ENCODE results near the gene CHAF1A.

The CHAF1A gene

GRCh38 chr19:4442819-4443146 is 40.3 kb downstream of the CHAF1A start:
- no peak for DNase-seq

DNA sequence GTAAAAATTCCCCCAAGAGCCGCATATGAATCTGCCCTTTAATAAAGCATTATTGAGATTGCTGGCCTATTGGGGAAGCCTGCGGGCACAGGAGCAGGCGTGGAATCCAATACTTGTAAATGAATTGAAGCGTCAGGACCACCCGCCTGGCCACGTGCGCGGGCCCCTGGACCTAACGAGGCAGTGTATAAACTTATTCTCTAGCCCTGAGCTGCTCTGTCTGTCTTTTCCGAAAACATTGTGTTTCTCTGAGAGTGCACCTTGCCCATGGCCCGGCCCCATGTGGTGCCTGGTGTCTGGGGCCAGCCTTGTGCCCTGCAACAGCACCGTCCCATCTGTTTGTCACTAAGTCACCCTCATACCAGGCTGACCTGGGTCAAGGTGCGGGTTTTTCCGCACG is 40.7 kb downstream of the CHAF1A start:
- DNase-seq, result no peak

GRCh38 chr19:4443966-4444764 is 41.7 kb downstream of the CHAF1A start:
- no peak for DNase-seq

DNA sequence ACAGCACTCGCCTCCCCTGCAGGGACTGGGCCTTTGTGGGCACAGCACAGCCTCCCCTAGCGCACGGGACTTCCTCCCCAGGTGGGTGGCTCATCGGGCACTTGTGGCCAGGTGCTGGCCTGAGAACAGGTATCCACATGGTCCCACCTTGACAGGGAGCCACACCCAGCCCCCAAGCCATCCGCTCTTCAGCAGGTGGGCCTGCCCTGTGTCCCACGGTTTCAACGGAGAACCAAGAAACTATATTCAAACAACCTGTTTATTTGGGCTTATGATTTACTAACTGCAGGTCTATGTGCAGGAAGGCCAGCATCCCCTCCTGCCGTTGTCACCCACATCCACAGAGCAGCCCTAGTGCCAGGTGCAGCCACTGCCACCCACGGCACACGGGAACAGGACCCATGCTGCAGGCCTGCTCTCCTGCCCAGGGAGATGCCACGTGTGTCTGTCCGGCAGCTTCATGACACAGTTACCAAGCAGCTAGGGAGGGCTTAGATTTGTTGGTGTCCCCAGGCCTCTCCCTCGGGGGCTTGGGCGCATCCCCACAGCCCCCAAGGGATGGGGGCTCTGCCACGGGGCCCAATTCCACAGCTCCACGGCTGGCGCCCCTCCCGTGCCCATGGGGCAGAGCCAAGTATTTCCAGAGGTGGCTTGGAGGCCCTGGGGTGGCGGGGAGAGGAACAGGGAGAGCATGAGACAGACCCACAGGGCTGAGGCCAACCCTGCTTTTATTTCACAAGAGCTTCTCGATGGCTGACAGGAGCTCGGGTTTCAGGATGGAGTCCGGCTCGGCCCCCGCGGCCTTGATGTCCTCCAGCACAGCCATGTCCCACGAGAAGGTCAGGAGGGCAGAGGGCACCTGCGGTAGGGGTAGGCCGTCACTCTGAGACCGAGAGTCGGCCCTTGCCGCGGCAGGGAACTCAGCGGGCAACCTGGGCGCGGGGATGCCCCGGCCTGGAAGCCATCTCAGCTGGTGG is 42.6 kb downstream of the CHAF1A start:
- DNase-seq, result no peak

DNA sequence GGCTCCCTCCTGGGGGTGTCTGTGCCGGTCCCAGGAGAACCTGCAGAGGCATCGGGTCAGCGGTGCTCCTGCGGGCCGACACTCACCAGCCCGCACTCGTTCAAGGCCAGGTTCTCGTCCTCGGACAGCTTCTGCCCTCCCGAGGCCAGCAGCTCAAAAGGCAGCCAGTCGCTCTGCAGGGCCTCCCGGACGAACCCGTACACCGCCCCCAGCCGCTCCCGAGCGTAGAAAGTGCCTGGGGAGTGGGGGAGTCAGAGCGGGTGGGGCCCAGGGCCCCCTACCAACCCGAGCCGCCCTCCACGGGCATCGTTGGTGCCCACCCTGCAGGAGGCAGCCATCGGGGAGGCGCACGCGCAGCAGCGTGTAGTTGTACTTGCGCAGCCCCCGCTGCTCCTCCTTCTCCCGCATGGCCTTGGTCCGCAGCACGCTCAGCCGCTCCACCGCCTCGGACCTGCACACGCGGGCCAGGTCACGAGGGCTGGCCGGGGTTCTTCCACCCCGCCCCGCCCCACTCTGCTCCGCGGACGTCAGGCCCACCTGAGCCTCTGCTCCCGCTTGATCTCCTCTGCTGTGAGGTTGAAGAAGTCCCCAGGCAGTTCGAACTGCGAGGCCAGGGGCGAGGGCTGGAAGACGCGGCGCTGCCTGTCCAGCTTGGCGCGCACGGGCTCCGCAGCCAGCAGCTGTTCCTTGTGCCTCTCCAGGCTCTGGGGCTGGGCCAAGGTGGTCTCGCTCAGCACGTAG is 43.7 kb downstream of the CHAF1A start:
- DNase-seq, result no peak

- no peak for DNase-seq
Observed at GRCh38 chr19:4446704-4447200, 44.3 kb downstream of the CHAF1A start.

- no peak for DNase-seq
Observed at GRCh38 chr19:4447327-4448146, 45.1 kb downstream of the CHAF1A start.

DNA sequence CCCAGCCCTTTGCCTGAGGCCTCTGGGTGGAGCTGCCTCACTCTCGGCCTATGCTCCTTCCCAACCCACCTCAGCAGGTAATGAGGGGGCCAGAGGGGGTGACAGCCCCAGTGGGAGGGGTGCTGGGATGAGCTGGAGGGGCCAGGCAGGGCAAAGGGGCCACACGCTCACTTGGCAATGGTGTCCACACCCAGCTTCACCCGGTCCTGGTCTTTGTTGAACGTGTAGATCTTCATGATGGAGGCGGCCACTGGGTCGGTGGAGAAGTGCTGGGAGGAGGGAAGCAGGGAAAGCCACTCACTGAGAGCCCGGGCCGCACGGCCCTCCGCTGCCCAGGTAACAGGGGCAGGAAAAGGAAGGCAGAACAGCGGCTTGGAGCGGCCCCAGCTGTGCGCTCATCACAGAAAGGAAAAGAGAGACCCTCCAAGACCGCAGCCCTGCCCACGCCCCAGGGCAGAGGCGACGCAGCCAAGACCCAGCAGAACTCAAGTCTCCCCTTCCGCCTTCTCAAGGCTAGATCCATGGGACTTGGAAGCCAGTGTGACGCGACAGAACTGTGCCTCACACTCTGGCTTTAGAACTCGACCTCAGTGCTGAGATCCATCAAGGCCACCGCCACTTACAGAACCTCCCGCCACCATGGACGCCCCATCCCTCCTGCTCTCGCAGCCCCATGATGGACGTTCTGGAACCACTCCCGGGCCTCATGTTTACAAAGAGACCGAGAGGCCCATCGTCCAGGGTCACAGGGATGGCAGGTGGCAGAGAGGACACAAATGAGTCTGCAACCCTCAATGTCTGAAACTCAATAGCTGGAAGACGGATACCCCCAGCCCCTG is 45.9 kb downstream of the CHAF1A start:
- DNase-seq, result no peak

- no peak for DNase-seq
Observed at GRCh38 chr19:4449022-4449638, 46.7 kb downstream of the CHAF1A start.

- DNase-seq, result no peak
Observed at GRCh38 chr19:4449639-4450028, 47.2 kb downstream of the CHAF1A start.

DNA sequence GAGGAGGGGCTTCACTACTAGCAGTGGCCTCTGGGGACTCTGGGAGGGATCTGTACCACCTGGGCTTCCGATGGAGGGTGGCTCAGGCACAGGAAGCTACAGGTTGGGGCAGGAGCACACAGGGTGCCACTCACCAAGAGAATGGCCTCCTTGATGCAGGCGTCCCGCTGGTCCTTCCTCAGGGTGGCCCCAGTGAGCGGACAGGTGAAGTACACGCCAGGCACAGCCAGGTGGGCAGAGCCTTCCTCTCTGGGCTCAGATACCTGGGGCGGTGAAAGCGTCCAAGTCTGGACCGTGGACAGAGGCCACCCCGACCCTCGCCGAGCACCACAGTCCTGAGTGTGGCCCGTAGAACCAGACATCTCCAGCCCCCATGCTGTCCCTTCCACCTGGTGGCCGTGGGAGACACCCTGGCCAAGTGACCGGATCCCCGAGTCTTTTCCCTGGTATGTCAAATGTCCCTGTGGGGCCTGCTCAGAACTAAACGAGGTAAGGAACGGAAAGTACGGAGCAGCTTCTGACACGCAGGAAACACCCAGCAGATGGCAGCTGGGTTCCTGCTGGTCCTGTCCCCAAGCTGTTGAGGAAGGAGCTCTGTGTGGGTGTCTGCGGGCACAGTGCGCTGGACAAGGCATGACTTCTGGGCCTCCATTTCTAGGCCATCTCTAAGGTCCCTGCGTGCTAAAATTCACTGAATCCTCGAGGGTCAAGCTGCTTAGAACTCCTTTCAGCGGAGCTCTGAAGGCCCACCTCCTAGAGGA is 50.0 kb downstream of the CHAF1A start:
- DNase-seq, result no peak

DNA sequence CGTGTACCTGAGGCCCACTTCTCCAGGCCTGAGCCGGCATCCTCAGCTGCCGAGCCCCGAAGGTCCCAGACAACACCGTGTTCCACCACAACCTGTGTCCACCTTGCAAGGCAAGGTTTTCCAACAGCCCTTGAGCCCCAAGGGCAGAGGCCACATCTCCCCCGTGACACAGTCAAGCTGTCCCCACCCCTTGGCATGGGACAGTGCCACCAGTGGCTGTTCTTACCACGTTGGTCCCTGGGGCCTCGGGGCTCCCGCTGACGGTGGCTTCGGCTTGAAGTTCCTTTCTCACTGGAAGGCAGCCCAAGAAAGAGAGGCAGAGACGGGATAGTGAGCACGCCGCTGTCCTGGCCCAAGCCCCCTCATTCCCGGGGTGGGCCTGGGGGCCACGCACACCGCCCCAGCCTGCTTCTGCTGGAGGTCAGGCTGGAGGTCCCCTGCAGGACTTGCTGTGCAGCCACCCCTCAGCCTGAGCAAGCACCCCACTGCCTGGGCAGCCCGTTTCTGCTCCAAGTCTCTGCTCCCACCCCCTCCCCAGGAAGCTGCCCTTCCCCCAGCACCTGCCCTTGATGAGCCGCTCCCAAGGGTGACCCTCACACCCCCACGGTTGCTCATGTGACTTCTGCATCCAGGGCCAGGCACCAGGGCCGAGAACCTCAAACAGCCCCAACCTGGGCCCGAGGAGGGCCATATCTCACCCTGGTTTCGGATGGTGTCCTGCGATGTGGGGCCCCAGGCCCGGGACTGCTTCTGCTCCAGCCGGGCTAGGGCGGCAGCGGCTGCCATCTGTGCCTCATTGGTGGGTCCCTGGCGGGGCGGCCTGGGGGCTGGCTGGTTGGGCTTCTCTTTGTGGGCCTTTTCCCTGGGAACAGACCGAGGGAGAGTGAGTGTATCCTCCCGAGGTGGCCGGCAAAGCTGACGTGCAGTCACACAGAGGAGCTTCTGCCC is 51.1 kb downstream of the CHAF1A start:
- DNase-seq, result no peak

DNA sequence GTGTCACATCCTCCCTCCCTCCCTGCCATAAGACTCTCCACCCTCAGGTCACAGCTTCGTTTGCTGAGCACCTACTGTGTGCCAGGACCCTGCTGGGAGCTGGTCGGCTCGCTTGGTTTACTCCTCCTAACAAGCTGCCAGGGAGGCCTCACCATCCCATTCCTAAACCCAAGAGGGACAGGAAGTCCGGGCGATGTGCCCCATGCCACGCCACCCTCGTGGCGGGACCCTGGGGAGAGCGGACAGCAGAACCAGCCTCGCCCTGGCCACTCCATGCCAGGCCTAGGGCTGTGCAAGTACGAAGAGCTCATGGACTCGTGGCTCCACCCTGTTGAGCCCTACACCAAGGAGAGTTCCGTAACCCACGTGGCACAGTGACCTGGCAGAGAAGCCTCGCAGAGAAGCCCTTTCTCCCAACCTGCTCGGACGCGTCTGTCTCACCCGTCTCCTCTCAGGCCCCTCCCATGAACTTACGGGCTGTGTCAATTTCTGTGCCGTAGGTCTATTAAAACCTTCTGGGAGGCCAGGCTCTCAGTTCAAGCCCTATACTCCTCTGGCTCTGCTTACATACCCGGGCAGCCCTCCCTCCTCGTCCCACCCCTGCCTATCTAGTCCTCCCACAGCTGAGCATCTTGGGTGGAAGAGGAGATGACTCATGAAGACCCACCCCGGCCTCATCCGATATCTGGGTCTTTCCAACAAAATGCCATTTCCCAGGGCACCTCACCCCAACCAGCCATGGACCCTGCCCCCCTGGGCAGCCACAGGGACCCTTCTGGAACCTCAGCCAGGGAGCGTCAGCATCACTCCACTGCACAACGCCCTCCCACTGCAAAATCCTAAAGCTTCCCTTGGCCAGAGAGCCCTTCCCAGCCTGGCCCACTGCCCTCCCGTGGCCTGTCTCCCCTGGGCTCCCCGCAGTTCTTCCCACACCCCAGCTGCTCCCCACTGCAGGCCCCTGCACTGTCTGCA is 52.6 kb downstream of the CHAF1A start:
- no peak for DNase-seq

DNA sequence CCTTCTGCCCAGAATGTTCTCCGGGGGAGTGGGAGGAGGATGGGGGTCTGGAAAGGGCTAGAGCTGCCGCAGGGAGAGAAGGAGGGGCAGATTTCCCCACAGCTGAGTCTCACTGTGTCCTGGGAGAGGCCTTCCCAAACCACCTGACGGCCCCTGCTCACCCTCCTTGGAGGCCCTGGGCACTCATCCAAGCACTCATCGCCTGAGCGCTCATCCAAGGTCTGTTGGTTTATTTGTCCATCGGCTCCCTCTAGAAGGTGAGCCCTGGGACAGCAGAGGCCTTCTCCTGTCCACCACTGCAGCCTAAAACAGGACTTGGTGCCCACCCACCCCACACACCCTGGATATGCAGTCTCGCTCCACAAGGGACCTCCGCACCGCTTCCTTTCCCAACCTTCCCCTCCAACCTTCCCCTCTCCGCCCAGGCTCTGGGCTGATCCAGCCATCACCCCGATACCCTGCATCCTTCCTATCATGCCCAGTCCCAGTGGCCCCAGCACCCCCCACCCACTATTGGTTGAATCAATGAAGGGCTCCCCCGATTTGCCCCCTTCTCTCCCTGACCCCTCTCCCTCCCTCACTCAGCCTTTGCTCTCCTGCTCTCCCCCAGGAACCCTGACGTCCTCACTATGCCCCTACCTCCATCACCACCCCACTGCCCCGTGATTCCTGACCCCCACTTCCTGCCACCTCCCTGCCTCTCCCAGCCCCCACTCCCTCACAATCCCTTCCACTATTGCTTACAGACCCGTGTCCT is 53.5 kb downstream of the CHAF1A start:
- no peak for DNase-seq

GRCh38 chr19:4456476-4456842 is 54.0 kb downstream of the CHAF1A start:
- no peak for DNase-seq

DNA sequence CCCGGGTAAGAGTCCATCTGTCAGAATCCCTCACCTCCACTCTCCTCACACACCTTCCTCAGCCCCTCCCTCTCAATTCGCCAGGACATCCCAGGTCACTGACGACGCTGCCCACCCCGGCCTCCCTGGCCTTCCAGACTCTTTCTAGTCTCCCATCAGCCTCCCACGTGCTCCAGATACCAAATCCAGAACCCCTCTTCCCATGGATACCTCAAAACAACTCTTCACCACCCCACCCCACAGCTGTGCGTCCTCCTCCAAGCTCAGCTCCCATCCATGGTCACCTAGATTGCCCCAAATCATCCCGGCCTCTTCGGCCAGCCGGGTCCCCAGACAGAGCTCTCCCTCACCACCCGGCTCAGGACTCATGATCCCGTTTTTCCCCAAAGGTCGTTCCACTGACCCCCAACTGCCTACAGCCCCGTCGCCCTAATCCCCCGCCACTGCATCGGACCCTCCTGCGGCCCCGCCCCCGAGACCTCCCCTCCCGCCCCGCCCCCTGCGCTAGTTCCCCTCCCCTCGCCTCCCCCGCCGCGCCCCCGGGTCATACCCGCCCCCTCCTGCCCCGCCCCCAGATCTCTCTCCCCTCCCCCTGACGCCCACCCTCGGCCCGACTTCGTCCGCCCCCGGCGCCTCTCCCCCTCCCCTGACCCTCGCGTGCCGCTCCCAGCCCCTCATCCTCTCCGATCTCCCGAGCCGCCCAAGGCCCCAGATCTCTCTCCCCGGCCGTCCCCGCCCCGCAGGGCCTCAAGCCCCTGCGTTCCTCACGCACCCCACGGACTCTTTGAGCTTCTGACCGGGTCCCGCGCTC is 54.6 kb downstream of the CHAF1A start:
- peak; percentile 58 for DNase-seq
